Measurements from ENCODE around the gene C12orf54. TPM values are rescaled to one million over a fixed set of nuclear protein-coding genes. Genes with fewer than 3 reads are reported as not detected.
A peak's percentile ranks its signal among the peaks of the same experiment; 100 is the strongest.
"Not testable (repeated sequence)": the region's sequence is repeated elsewhere in the genome, so short reads cannot be mapped to it uniquely, and the experiment has no call there.

Gene C12orf54
- total RNA-seq, 2 donors from 2014 or later, result not detected

- ATAC-seq (no peak), DNase-seq (no peak)
- H3K9me3 ChIP-seq, result no peaks in the 10 kb centered on the region
- no peaks in the 10 kb centered on the region for H3K4me1 ChIP-seq
- WGBS, 2 donors, result 31 to 42% methylated on average over 4 of the region's 4 CpGs
- no peak overlapping the region for H3K4me3 ChIP-seq
- H3K27me3 ChIP-seq, result no peaks in the 10 kb centered on the region
- no peaks in the 10 kb centered on the region for H3K36me3 ChIP-seq (replicated peaks in 1 of 2; ENCODE audit: insufficient read depth in 1 of 2, low read depth in 2 of 2)
- intact Hi-C loops (cut with DNase I), result no loop called here
- TF ChIP-seq POLR2A (IDR thresholded peaks at IDR 0.05) (no peak), CTCF (IDR thresholded peaks at IDR 0.05) (no peak)
- H3K27ac ChIP-seq, result no peak overlapping the region
Observed at GRCh38 chr12:48446161-48446776, 36.0 kb upstream of the C12orf54 start.

- no peak for DNase-seq
- Histone ChIP-seq H3K36me3 (replicated peaks in 1 of 2; ENCODE audit: insufficient read depth in 1 of 2, low read depth in 2 of 2) (no peaks in the 10 kb centered on the region), H3K27me3 (no peaks in the 10 kb centered on the region), H3K4me1 (no peaks in the 10 kb centered on the region), H3K4me3 (no peak overlapping the region), H3K27ac (no peak overlapping the region), H3K9me3 (no peaks in the 10 kb centered on the region)
- intact Hi-C loops (cut with DNase I), result no loop called here
- WGBS, 2 donors, result 54 to 60% methylated on average over 1 of the region's 1 CpG
- no peak for ATAC-seq
- TF ChIP-seq POLR2A (IDR thresholded peaks at IDR 0.05), result no peak
- TF ChIP-seq CTCF (IDR thresholded peaks at IDR 0.05), result no peak
Observed at GRCh38 chr12:48447755-48448154, 34.5 kb upstream of the C12orf54 start.

- ATAC-seq (no peak), DNase-seq (no peak)
- Histone ChIP-seq H3K9me3 (no peaks in the 10 kb centered on the region), H3K36me3 (replicated peaks in 1 of 2; ENCODE audit: insufficient read depth in 1 of 2, low read depth in 2 of 2) (no peaks in the 10 kb centered on the region), H3K4me3 (no peak overlapping the region), H3K27ac (no peak overlapping the region), H3K27me3 (no peaks in the 10 kb centered on the region), H3K4me1 (no peaks in the 10 kb centered on the region)
- WGBS, 2 donors, result 76 to 79% methylated on average over 1 of the region's 1 CpG
- intact Hi-C loops (cut with DNase I), result no loop called here
- no peak for TF ChIP-seq POLR2A (IDR thresholded peaks at IDR 0.05)
- TF ChIP-seq CTCF (IDR thresholded peaks at IDR 0.05), result no peak
Observed at GRCh38 chr12:48451372-48451771, 30.9 kb upstream of the C12orf54 start.

DNA sequence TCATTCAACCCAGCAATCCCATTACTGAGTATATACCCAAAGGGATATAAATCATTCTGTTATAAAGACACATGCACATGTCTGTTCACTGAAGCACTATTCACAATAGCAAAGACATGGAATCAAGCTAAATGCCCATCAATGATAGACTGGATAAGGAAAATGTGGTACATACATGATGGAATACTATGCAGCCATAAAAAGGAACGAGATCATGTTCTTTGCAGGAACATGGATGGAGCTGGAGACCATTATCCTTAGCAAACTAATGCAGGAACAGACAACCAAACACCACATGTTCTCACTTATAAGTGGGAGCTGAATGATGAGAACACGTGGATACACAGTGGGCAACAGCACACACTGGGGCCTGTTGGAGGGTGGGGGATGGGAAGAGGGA, 29.3 kb upstream of the C12orf54 start:
- WGBS, 2 donors, result 77% methylated on average over 2 of the region's 2 CpGs
- ATAC-seq; H3K36me3 ChIP-seq (replicated peaks in 1 of 2; ENCODE audit: insufficient read depth in 1 of 2, low read depth in 2 of 2); H3K4me3 ChIP-seq; H3K27ac ChIP-seq; H3K9me3 ChIP-seq; H3K27me3 ChIP-seq; DNase-seq; H3K4me1 ChIP-seq; intact Hi-C loops (cut with DNase I): not testable (repeated sequence)

GRCh38 chr12:48454667-48455066, 27.6 kb upstream of the C12orf54 start:
- intact Hi-C loops (cut with DNase I), result no loop called here
- H3K27me3 ChIP-seq, result no peaks in the 10 kb centered on the region
- DNase-seq, result no peak
- H3K36me3 ChIP-seq (replicated peaks in 1 of 2; ENCODE audit: insufficient read depth in 1 of 2, low read depth in 2 of 2), result no peaks in the 10 kb centered on the region
- WGBS, 2 donors, result 86% methylated on average over 1 of the region's 1 CpG
- no peaks in the 10 kb centered on the region for H3K9me3 ChIP-seq
- H3K27ac ChIP-seq, result no peak overlapping the region
- no peaks in the 10 kb centered on the region for H3K4me1 ChIP-seq
- TF ChIP-seq CTCF (IDR thresholded peaks at IDR 0.05) (peak in 3 of 7 experiments; percentile 14 to 27 (median 20)), POLR2A (IDR thresholded peaks at IDR 0.05) (no peak)
- no peak overlapping the region for H3K4me3 ChIP-seq
- ATAC-seq, result no peak
